GM12873 (cell line): ENCODE data around the gene PDE1A.

Source experiments
- TF ChIP-seq, protein P1 (sequence below): IDR thresholded peaks from 2 replicates; pipeline ENCODE4 v1.5.1; 2012; ENCODE audit warnings: low read depth, mild to moderate bottlenecking, moderate library complexity, low read length, control low read depth; ENCODE audit not compliant: insufficient read depth; ENCODE audit errors: missing control alignments

Gene PDE1A

DNA sequence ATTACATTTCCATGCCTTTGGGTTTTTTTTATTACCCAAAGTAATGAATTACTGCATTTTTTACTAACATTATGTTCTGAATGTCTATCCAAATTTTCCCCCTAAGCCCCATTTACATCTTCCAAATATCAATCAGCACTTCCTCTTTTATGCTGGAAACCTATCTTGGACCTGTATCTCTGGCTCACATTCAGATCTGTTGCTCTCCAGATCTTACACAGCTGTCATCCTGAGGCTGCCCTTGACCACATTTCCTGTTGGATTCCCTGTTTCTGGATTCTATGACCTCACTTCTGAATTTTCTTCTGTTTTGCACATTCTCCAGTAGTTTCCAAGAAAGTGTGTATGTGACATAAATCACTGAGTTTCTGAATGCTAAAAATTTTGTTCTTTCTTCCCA, 146.7 kb downstream of the PDE1A start:
- TF ChIP-seq, protein P1, sequence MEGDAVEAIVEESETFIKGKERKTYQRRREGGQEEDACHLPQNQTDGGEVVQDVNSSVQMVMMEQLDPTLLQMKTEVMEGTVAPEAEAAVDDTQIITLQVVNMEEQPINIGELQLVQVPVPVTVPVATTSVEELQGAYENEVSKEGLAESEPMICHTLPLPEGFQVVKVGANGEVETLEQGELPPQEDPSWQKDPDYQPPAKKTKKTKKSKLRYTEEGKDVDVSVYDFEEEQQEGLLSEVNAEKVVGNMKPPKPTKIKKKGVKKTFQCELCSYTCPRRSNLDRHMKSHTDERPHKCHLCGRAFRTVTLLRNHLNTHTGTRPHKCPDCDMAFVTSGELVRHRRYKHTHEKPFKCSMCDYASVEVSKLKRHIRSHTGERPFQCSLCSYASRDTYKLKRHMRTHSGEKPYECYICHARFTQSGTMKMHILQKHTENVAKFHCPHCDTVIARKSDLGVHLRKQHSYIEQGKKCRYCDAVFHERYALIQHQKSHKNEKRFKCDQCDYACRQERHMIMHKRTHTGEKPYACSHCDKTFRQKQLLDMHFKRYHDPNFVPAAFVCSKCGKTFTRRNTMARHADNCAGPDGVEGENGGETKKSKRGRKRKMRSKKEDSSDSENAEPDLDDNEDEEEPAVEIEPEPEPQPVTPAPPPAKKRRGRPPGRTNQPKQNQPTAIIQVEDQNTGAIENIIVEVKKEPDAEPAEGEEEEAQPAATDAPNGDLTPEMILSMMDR = no peak

DNA sequence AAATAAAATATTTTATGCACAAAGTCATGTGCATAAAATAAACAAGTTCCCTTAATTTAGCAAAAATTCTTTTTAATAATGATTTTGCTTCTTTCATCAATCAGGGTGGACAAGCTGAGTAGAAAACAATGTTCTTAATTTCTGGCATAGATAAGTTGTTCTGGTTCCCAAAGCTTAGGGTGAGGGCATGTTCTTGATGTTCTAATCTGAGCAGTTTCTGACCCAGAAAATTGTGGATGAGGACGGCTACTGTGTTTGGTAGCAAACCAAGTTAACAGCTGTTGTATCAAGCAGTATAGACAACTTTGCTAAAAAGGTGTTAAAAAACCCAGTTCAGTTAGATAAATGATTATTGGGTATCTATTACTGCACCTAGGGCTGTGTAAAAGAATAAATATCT, 158.9 kb downstream of the PDE1A start:
- TF ChIP-seq, protein P1 = no peak

DNA sequence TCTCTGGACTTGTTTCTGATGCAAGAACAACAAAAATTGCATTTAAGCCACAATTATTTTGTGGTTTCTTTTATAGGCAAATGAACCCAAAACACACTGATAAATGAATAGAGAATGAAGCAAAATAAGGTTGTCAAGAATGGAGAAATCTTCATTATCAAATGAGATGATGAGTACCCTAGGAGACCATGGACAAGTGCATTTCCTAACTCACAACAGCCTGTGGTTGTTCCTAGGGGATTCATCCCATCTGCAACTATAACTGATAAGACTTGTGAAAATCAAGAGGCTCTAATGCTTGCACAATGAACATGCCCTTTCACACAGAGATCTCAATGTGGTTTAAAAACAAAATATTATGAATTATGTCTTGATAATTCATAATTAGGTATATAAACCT, 159.9 kb downstream of the PDE1A start:
- TF ChIP-seq, protein P1 = no peak

DNA sequence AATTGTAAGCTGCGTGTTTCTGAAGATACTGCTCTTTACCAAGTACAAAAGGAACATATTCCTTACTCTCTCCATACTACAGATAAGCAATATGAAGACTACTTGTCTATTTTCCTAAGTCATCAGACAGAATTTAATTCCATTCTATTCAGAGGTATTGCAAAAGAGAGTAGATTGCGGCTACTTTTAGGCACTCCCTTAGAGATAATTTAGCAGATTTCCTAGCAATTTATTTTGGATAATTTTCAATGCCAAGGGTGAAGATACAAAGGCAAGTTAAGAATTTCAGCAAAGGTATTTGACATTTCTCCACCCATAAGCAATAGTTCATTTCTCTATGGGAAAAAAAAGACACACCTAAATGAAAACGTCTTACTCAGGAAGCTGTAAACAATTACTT, 161.1 kb downstream of the PDE1A start:
- TF ChIP-seq, protein P1 = no peak

DNA sequence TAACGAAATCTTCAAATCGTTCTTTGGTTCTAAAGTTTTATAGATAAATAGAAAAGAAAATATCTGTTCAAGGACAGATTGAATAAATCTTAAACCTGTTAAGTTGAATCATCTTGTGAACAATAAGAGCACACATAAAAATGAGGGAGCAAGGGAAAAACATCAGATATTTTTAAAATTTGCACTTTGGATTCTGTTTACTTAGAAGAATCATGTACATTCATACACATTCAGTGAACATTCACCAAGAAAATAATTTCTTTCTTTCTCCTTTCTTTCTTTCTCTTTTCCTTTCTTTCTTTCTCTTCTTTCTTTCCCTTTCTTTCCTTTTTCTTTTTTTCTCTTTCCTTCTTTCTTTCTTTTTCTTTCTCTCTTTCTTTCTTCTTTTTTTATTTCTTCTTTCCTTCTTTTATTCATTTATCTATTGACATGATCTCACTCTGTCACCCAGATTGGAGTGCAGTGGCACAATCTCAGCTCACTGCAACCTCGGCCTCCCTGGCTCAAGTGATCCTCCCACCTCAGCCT, 164.9 kb downstream of the PDE1A start:
- TF ChIP-seq, protein P1 = no peak

DNA sequence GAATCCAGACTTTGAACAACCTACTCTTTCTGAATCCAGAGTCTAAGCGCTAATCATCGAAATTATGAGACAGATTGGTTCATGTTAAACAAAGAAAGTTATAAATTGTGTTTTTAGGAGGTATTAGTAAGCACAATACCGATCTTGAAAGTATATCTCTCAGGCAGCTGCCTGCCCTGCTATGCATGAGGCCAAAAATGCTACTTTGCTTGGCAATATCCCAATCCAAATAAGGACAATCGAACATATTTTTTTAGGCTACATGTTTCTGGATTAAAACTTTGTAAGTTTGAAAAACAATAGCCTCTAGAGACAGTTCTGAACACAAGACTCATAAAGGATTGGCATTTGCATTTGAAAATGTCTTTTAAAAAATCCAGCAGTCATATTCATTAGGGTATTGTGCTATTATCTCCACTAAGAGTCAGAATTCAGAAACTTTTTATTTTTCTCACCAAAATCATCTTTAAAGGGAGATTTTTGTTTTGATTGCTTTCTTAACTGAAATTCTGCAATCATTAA, 167.1 kb downstream of the PDE1A start:
- TF ChIP-seq, protein P1 = no peak

DNA sequence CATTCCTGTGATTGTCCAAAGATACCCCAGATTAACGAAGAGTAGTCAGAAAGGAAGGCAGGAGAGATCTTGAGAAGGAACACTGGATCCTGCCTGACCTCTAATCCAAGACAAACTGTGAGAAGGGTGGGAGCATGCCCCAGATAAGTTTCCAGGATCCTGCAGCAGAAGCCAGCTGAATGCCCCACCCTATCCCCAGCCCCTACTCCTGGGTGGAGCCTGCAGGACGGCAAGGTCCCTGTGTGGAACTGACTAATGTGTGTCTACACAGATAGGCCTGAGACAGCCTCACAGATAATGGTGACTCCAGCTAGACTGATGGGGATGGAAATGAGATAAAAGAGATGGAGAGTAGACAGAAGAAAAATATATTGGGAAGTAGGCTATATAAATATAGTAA, 174.3 kb downstream of the PDE1A start:
- TF ChIP-seq, protein P1 = no peak

DNA sequence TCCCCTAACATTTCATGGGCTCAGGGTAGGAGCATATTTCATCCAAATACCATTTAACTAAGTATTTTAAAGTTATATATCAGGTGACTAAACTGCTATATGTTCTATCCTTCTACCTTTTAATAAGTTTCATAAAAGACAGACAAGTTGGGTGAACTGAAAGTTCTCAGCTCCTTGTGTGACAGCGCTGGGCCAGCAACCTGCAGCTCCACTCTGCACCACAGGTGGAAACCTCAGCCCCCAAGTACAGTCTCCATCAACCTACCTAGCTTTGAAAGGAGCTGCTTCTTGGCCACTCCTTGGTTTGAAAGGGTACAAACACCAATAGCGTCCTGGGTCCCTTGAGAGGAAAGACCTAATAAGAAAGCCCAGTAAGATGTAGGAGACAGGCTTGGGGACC, 177.9 kb downstream of the PDE1A start:
- TF ChIP-seq, protein P1 = no peak
